Measurements from ENCODE around the gene MRTFA.

DNA sequence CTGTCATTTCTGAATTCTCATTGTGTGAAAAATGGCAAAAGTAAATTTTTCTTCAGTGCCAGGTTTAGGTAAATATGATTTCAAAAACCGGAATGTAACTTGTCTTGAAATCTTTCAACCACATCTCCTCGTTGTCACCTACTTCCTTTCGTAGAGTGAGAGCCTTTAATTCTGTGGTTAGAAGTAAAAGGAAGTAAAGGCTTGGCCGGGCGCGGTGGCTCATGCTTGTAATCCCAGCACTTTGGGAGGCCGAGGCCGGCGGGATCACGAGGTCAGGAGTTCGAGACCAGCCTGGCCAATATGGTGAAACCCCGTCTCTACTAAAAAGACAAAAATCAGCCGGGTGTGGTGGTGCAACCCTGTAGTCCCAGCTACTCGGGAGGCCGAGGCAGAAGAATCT is 236.4 kb downstream of the MRTFA start:
- TF ChIP-seq, protein P1, sequence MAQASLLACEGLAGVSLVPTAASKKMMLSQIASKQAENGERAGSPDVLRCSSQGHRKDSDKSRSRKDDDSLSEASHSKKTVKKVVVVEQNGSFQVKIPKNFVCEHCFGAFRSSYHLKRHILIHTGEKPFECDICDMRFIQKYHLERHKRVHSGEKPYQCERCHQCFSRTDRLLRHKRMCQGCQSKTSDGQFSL (CRISPR knock-in tag; IDR thresholded peaks at IDR 0.05), result no peak
- TF ChIP-seq, protein P1 (tag; IDR thresholded peaks at IDR 0.05), result no peak
- TF ChIP-seq SMARCA4 (IDR thresholded peaks at IDR 0.05), result no peak
- no peak for TF ChIP-seq WHSC1 (IDR thresholded peaks at IDR 0.05; ENCODE audit: low read length)
- TF ChIP-seq, protein P2, sequence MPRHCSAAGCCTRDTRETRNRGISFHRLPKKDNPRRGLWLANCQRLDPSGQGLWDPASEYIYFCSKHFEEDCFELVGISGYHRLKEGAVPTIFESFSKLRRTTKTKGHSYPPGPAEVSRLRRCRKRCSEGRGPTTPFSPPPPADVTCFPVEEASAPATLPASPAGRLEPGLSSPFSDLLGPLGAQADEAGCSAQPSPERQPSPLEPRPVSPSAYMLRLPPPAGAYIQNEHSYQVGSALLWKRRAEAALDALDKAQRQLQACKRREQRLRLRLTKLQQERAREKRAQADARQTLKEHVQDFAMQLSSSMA (CRISPR knock-in tag; IDR thresholded peaks at IDR 0.05), result no peak
- TF ChIP-seq, protein P3, sequence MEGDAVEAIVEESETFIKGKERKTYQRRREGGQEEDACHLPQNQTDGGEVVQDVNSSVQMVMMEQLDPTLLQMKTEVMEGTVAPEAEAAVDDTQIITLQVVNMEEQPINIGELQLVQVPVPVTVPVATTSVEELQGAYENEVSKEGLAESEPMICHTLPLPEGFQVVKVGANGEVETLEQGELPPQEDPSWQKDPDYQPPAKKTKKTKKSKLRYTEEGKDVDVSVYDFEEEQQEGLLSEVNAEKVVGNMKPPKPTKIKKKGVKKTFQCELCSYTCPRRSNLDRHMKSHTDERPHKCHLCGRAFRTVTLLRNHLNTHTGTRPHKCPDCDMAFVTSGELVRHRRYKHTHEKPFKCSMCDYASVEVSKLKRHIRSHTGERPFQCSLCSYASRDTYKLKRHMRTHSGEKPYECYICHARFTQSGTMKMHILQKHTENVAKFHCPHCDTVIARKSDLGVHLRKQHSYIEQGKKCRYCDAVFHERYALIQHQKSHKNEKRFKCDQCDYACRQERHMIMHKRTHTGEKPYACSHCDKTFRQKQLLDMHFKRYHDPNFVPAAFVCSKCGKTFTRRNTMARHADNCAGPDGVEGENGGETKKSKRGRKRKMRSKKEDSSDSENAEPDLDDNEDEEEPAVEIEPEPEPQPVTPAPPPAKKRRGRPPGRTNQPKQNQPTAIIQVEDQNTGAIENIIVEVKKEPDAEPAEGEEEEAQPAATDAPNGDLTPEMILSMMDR (IDR thresholded peaks at IDR 0.05 in 2 of 3, conservative IDR thresholded peaks at IDR 0.05 in 1 of 3; ENCODE audit: insufficient read depth in 2 of 3, low read depth in 1 of 3, low read length in 3 of 3), result no peak
